GM18502 (cell line): ENCODE measurements around the gene NRROS.
"Not testable (repeated sequence)": the region's sequence is repeated elsewhere in the genome, so short reads cannot be mapped to it uniquely, and the experiment has no call there.

Source experiments
- ATAC-seq: cut with Tn5 transposase; IDR thresholded peaks from one replicate; pipeline ENCODE4 v1.9.1; 2021; ENCODE audit warnings: mild to moderate bottlenecking; ENCODE audit not compliant: unreplicated experiment, poor library complexity

The NRROS gene

DNA sequence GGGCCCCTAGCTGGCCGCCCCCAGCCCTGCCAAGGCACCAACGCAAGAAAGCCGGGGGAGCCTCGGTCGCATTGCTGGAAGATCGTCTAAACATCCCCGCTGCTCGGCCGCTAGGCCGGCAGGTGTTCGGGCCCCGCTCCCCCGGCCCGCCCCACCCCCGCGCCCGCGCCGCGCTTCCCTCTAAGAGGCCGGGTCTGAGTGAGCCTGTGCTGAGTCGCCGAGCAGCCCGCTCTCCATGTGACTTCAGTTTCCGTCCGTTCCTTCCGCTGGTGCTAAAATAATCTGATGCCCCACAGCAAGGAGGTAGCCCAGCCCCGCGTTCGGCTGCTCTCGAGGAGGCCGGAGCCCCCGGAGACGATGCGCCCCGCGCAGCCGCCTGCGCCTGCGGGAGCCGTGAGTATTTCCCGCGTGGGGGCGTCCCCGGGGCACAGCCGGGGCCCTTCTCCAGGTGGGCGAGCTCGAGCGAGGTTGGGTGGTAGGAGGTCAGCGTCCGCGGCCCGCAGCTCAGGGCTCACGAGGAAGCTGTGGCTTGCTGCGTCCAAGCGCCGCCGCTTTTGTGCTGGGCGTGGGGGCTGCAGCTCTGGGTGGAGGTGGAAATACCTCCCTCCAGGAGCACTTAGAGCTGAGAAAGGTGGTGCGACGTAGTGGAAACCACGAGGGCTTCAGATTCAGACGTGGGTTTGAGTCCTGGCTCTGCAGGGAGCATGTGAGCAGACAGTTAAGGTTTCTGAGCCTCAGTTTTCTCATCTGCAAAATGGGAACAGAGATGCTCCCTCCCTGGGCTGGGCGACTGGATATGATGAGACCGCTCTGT is at the start of gene NRROS:
NRROS (plus strand) TSS at position 212 of the 814 bp plus-strand sequence. CDS start 14,846 bp downstream, outside the sequence.
- ATAC-seq, result peak; percentile 38

DNA sequence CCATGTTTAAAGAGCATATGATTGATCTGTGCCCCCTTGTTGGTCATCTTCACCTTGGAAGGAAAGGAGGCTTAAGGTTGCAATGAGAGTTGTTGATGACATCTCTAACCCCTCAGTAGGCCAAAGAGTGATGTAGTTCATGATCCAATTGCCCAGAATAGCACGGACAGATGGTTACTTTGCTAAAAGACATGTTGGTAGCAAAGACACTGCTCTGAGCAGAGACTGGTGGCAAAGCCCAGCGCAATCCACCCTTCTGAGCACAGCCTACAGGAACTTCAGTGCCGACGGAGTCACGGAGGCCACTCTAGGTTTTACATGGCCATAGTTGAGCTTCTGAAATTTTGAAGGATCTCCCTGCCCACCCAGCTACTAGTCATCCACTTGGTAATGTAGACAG is 49.2 kb upstream of the NRROS start:
- no peak for ATAC-seq

DNA sequence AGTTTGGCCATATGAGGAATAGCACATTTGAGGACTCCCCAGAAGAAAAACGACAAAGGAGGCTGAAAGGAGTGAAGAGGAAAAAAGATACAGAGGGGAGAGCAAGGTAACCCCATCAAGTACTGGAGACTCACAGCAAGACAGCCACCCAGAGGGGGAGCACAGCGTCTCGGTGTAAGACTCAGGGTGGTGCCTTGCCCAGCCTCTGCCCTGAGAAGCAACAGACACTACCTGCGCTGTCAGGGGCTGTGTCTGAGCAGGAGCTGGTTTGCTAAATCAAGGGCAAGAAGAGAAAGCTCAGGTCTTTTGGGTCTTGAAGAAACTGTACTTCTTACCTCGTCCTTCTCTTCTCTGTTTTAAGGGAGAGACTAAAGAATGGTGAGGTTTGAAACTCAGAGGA is 43.1 kb upstream of the NRROS start:
- no peak for ATAC-seq

GRCh38 chr3:196597971-196598733 is 41.3 kb upstream of the NRROS start:
- ATAC-seq, result not testable (repeated sequence)

GRCh38 chr3:196599734-196600128 is 39.8 kb upstream of the NRROS start:
- no peak for ATAC-seq

- no peak for ATAC-seq
Observed at GRCh38 chr3:196600359-196600758, 39.1 kb upstream of the NRROS start.

DNA sequence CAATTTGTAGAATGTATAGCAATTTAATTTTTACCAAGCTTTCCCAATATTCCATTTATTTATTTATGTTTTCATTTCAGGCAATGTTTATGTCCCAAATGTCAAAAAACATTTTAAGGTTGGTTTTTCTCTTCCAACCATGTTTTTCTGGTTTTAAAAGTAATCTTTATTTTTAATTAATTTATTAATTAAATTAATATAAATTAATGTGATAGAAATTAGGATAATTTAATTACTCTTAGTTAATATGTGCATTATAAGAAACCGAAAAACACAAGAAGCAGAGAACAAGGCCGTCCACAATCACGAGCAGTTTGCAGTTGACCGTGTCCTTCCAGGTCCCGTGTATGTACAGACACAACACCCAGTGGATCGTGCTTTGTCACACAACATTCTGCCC is 36.8 kb upstream of the NRROS start:
- no peak for ATAC-seq

DNA sequence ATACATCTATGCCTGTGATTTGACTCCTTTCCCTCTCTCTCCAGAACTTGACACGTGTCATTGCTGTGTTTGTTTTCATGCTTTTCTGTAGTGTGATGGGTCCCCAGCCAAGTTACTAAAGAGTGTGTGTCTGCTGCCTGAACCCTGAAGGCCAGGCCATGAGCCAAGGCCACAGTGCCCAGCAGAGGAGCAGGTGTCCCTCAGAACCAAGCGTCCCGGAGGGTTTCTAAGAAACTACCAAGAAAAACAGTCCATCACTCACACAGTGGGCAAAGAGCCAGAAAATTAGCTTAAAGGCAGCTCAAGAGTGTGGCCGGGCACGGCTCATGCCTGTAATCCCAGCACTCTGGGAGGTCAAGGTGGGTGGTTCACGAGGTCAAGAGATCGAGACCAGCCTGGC is 35.8 kb upstream of the NRROS start:
- ATAC-seq, result no peak

GRCh38 chr3:196604548-196604947 is 34.9 kb upstream of the NRROS start:
- no peak for ATAC-seq

GRCh38 chr3:196608693-196609092 is 30.8 kb upstream of the NRROS start:
- no peak for ATAC-seq

DNA sequence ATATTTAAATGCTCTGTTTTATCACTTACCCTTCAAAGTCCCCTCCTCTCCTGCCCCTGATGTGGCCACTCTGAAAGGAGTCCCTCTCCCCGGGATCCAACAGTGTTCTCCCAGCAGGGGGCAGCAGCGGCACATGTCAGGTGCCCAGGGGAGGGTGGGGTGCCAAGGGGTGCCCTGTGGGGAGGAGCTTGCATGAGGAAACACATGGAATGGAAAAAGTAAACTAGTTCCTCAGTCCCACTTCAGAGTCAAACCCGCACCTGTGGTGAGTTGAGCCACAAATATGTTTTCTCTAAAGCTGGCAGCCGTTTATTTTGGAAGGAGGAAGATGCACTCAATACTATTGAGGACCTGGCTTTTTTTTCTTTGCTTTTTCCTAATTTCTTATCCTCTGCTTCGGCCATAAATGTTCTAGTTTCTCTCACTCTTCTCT is 30.1 kb upstream of the NRROS start:
- peak; percentile 82 for ATAC-seq

GRCh38 chr3:196609805-196610515 is 29.5 kb upstream of the NRROS start:
- ATAC-seq, result no peak

DNA sequence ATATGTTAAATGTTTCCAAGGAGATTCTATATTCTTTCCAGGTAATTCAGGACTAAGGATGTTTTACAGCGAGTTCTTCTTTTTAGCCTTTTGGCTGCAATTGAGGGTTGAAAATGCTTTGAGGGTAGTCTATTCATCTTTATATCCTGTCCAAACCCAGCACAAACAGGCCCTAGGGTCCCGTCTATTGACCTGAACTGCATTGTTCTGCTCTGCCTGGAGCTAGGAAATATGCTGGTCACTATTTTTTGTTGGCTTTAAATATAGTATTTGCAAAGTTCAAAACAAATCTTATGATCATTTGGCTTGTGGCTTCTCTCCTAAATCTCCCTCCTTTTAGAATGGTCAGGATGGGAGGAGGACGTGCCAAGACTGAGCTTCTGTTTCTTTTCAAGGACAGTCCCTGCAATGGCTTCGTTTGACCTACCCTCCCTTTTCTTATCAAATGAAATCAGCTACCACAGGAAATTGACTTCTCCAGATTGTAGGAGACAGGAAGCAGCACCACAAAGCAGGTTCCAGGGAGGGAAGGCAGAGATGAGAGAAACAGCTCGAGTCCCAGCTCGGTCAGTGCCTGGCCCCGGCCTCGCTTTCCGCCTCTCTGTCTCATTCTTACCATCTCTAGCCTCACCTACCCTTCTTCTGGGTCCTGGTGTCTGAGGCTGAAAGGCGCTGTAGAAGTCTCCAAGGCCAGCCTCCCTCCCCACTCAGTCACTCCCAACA is 27.6 kb upstream of the NRROS start:
- ATAC-seq, result no peak

DNA sequence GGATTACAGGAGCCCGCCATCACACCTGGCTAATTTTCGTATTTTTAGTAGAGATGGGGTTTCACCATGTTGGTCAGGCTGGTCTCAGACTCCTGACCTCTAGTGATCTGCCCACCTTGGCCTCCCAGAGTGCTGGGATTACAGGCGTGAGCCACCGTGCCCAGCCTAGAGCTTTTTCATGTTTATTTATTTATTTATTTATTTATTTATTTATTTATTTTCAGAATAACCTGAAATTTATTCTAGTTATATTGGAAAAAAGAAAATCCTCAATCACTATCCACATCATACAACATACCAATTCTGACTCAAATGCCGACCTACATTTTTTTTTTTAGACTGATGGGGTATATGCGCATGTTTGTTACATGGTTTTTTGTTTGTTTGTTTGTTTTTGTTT is 24.3 kb upstream of the NRROS start:
- not testable (repeated sequence) for ATAC-seq

GRCh38 chr3:196617256-196617655 is 22.2 kb upstream of the NRROS start:
- no peak for ATAC-seq

GRCh38 chr3:196619223-196619622 is 20.3 kb upstream of the NRROS start:
- no peak for ATAC-seq

DNA sequence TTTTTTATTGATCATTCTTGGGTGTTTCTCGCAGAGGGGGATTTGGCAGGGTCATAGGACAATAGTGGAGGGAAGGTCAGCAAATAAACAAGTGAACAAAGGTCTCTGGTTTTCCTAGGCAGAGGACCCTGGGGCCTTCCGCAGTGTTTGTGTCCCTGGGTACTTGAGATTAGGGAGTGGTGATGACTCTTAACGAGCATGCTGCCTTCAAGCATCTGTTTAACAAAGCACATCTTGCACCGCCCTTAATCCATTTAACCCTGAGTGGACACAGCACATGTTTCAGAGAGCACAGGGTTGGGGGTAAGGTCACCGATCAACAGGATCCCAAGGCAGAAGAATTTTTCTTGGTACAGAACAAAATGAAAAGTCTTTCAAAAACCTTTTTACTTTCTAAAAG is 19.9 kb upstream of the NRROS start:
- ATAC-seq, result not testable (repeated sequence)

GRCh38 chr3:196620161-196620604 is 19.3 kb upstream of the NRROS start:
- peak; percentile 75 for ATAC-seq

- no peak for ATAC-seq
Observed at GRCh38 chr3:196620684-196621083, 18.8 kb upstream of the NRROS start.

DNA sequence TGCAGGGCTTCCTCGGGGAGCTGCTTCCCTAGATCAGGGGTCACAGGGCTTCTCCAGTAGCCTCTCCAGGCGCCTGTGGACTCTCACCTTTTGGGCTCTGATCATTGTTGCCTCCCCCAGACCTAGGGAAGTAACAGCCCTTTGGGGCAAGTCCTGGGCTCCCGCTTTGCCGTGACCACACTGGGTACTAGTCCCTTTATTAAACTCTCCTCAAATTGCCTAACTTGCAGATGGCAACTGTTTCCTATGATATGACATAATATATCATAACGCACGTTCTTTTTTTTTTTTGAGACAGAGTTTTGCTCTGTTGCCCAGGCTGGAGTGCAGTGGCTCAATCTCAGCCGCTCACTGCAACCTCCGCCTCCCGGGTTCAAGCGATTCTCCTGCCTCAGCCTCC is 17.9 kb upstream of the NRROS start:
- no peak for ATAC-seq
